T-helper 17 cell (primary cell): ENCODE measurements around the gene TTLL10. TPM values are rescaled to one million over a fixed set of nuclear protein-coding genes. Genes with fewer than 3 reads are reported as not detected.

ENCODE experiments used
- ATAC-seq: fragments of 150-1000 bp; cut with Tn5 transposase; 2 replicates; pipeline ENCODE4 v1.10.0; 2021; ENCODE audit warnings: mild to moderate bottlenecking, moderate library complexity
- DNase-seq, 3 donors: peaks; one replicate each; pipeline versions ENCODE4 v3.0.0 to v3.0.0-alpha.2; 2020 to 2021
- H3K9me3 ChIP-seq: one replicate; pipeline ENCODE4 v1.7.0; 2013; ENCODE audit warnings: low read length, mild to moderate bottlenecking; ENCODE audit not compliant: control insufficient read depth, poor library complexity, severe bottlenecking
- H3K27ac Mint-ChIP-seq: one replicate; pipeline ENCODE4 v1.8.0; 2022; ENCODE audit warnings: mild to moderate bottlenecking, moderate library complexity, mixed read lengths
- H3K27me3 Mint-ChIP-seq: one replicate; pipeline ENCODE4 v1.8.0; 2022; ENCODE audit warnings: mixed read lengths
- H3K36me3 Mint-ChIP-seq: one replicate; pipeline ENCODE4 v1.8.0; 2022; ENCODE audit warnings: low read depth, mixed read lengths
- H3K4me1 Mint-ChIP-seq: one replicate; pipeline ENCODE4 v1.8.0; 2022; ENCODE audit warnings: mild to moderate bottlenecking, mixed read lengths
- H3K4me3 Mint-ChIP-seq: one replicate; pipeline ENCODE4 v1.8.0; 2022; ENCODE audit warnings: mild to moderate bottlenecking, moderate library complexity, mixed read lengths
- total RNA-seq, 4 donors: library from RNA in 2 of 4; stranded (reverse) in 2 of 4; gene quantifications; one replicate each; pipeline ENCODE4 v1.2.3 and lab custom pipeline; 2022 to 2026

TTLL10 gene
- total RNA-seq = 1 to 10 TPM in 1 of 2 donors, under 1 TPM in 1; 0.86 to 2.5 TPM
- total RNA-seq (lab: John Stamatoyannopoulos, UW) = 0.23 to 0.68 reads per million in 2 donors

- DNase-seq = peak in 2 of 3 donors; percentile 49 to 58
- peaks cover 3% of the 10 kb centered on the region for H3K36me3 Mint-ChIP-seq
- peak within 1 kb of the TSS; percentile 76 for H3K4me3 Mint-ChIP-seq
- H3K27me3 Mint-ChIP-seq = peaks cover 5% of the 10 kb centered on the region
- H3K27ac Mint-ChIP-seq = peak within 1 kb of the TSS; percentile 80
- ATAC-seq = peak; percentile 77
- peaks cover 22% of the 10 kb centered on the region for H3K4me1 Mint-ChIP-seq
- no peaks in the 10 kb centered on the region for H3K9me3 ChIP-seq
These were observed at the start of gene TTLL10 for GRCh38 chr1:1173793-1174415. TSS of gene TTLL10 (plus strand) at chr1:1173880. CDS start at chr1:1179216, 5,336 bp downstream.

GRCh38 chr1:1124508-1124785 lies 49.2 kb upstream of the TTLL10 start:
- DNase-seq (no peak), ATAC-seq (no peak)
- Mint-ChIP-seq H3K27ac (no peak overlapping the region), H3K27me3 (no peaks in the 10 kb centered on the region), H3K4me1 (peaks cover 4% of the 10 kb centered on the region), H3K36me3 (no peaks in the 10 kb centered on the region), H3K4me3 (no peak overlapping the region)
- H3K9me3 ChIP-seq = no peaks in the 10 kb centered on the region

- Mint-ChIP-seq H3K27me3 (no peaks in the 10 kb centered on the region), H3K4me1 (peaks cover 4% of the 10 kb centered on the region)
These were observed 48.7 kb upstream of the TTLL10 start for GRCh38 chr1:1124786-1125642.

GRCh38 chr1:1125945-1126344 lies 47.7 kb upstream of the TTLL10 start:
- DNase-seq = no peak
- ATAC-seq = no peak
- Mint-ChIP-seq H3K4me1 (peaks cover 4% of the 10 kb centered on the region), H3K36me3 (no peaks in the 10 kb centered on the region), H3K4me3 (no peak overlapping the region), H3K27me3 (no peaks in the 10 kb centered on the region), H3K27ac (no peak overlapping the region)
- H3K9me3 ChIP-seq = no peaks in the 10 kb centered on the region

More at GRCh38 chr1:1124786-1125642, 48.7 kb upstream of the TTLL10 start:
- H3K36me3 Mint-ChIP-seq = no peaks in the 10 kb centered on the region
- H3K9me3 ChIP-seq = no peaks in the 10 kb centered on the region
- ATAC-seq (no peak), DNase-seq (no peak)
- H3K4me3 Mint-ChIP-seq = no peak overlapping the region
- no peak overlapping the region for H3K27ac Mint-ChIP-seq

GRCh38 chr1:1127551-1128451 lies 45.9 kb upstream of the TTLL10 start:
- Mint-ChIP-seq H3K4me3 (no peak overlapping the region), H3K27ac (no peak overlapping the region), H3K36me3 (no peaks in the 10 kb centered on the region), H3K4me1 (peaks cover 2% of the 10 kb centered on the region), H3K27me3 (no peaks in the 10 kb centered on the region)
- DNase-seq = no peak
- ATAC-seq = no peak
- no peaks in the 10 kb centered on the region for H3K9me3 ChIP-seq

- peaks cover under 1% of the 10 kb centered on the region for H3K4me1 Mint-ChIP-seq
- no peak for DNase-seq
- H3K27ac Mint-ChIP-seq = no peak overlapping the region
- no peaks in the 10 kb centered on the region for H3K27me3 Mint-ChIP-seq
- no peak overlapping the region for H3K4me3 Mint-ChIP-seq
- no peaks in the 10 kb centered on the region for H3K36me3 Mint-ChIP-seq
- ATAC-seq = no peak
- H3K9me3 ChIP-seq = no peaks in the 10 kb centered on the region
These were observed 45.1 kb upstream of the TTLL10 start for GRCh38 chr1:1128454-1129139.

GRCh38 chr1:1129381-1129821 lies 44.3 kb upstream of the TTLL10 start:
- H3K36me3 Mint-ChIP-seq = no peaks in the 10 kb centered on the region

GRCh38 chr1:1130206-1131120 lies 43.2 kb upstream of the TTLL10 start:
- Mint-ChIP-seq H3K27ac (peak overlapping the region; percentile 63), H3K27me3 (no peaks in the 10 kb centered on the region), H3K4me1 (no peaks in the 10 kb centered on the region), H3K4me3 (no peak overlapping the region), H3K36me3 (no peaks in the 10 kb centered on the region)
- ATAC-seq = no peak
- DNase-seq = no peak
- no peaks in the 10 kb centered on the region for H3K9me3 ChIP-seq

More at GRCh38 chr1:1129381-1129821, 44.3 kb upstream of the TTLL10 start:
- H3K4me1 Mint-ChIP-seq = no peaks in the 10 kb centered on the region
- H3K27me3 Mint-ChIP-seq = no peaks in the 10 kb centered on the region
- no peak overlapping the region for H3K27ac Mint-ChIP-seq
- no peak overlapping the region for H3K4me3 Mint-ChIP-seq
- ATAC-seq (no peak), DNase-seq (no peak)
- no peaks in the 10 kb centered on the region for H3K9me3 ChIP-seq

- no peak overlapping the region for H3K4me3 Mint-ChIP-seq
- peak overlapping the region; percentile 63 for H3K27ac Mint-ChIP-seq
- H3K27me3 Mint-ChIP-seq = no peaks in the 10 kb centered on the region
- H3K36me3 Mint-ChIP-seq = no peaks in the 10 kb centered on the region
- peaks cover 5% of the 10 kb centered on the region for H3K4me1 Mint-ChIP-seq
- no peaks in the 10 kb centered on the region for H3K9me3 ChIP-seq
- DNase-seq (no peak), ATAC-seq (no peak)
These were observed 41.4 kb upstream of the TTLL10 start for GRCh38 chr1:1132042-1132950.

GRCh38 chr1:1132956-1133750 lies 40.5 kb upstream of the TTLL10 start:
- Mint-ChIP-seq H3K4me1 (peaks cover 10% of the 10 kb centered on the region), H3K27me3 (no peaks in the 10 kb centered on the region), H3K27ac (peak overlapping the region; percentile 69), H3K36me3 (no peaks in the 10 kb centered on the region), H3K4me3 (no peak overlapping the region)
- H3K9me3 ChIP-seq = no peaks in the 10 kb centered on the region
- ATAC-seq (no peak), DNase-seq (no peak)
